ENCODE data around the gene TMCO1.

- TF ChIP-seq ZC3H10 (CRISPR knock-in tag; IDR thresholded peaks at IDR 0.05) = no peak
- TF ChIP-seq TCF4 (CRISPR knock-in tag; IDR thresholded peaks at IDR 0.05; ENCODE audit: borderline replicate concordance) = no peak
- TF ChIP-seq POU6F1 (CRISPR knock-in tag; IDR thresholded peaks at IDR 0.05; ENCODE audit: borderline replicate concordance, low read depth) = no peak
- no peak for TF ChIP-seq ISL1 (CRISPR knock-in tag; IDR thresholded peaks at IDR 0.05)
- TF ChIP-seq ZNF565 (CRISPR knock-in tag; conservative IDR thresholded peaks at IDR 0.05; ENCODE audit: low read depth) = no peak
Observed at GRCh38 chr1:165747632-165748447, 20.8 kb downstream of the TMCO1 start.
